Osteoblast (primary cell): Measurements from ENCODE around the gene SLC7A8. TPM values are rescaled to one million over a fixed set of nuclear protein-coding genes. Genes with fewer than 3 reads are reported as not detected.

Source experiments
- DNase-seq: peaks from one replicate; pipeline ENCODE4 v3.0.0; 2011; ENCODE audit warnings: low spot score, mixed read lengths; ENCODE audit not compliant: insufficient read length; ENCODE audit errors: missing footprints
- H2AFZ ChIP-seq: 2 replicates; pipeline ENCODE4 v1.6.0; 2011; ENCODE audit warnings: mild to moderate bottlenecking, low read length
- H3K27ac ChIP-seq: 2 replicates; pipeline ENCODE4 v1.5.1; 2011; ENCODE audit warnings: mild to moderate bottlenecking, low read depth, low read length, moderate library complexity
- H3K27me3 ChIP-seq: 2 replicates; pipeline ENCODE4 v1.6.0; 2012; ENCODE audit warnings: mild to moderate bottlenecking, control low read depth, inconsistent platforms, low read length, moderate library complexity; ENCODE audit not compliant: insufficient read depth
- H3K36me3 ChIP-seq: 2 replicates; pipeline ENCODE4 v1.5.1; 2011; ENCODE audit warnings: mild to moderate bottlenecking, low read length, control low read depth, moderate library complexity; ENCODE audit not compliant: insufficient read depth
- H3K4me1 ChIP-seq: 2 replicates; pipeline ENCODE4 v1.5.1; 2011; ENCODE audit warnings: mild to moderate bottlenecking, low read length, control low read depth, moderate library complexity; ENCODE audit not compliant: insufficient read depth
- H3K4me2 ChIP-seq: 2 replicates; pipeline ENCODE4 v1.6.0; 2011; ENCODE audit warnings: mild to moderate bottlenecking, low read length; ENCODE audit not compliant: insufficient read depth
- H3K4me3 ChIP-seq: fragments of 200-600 bp; sonication (generic); 3 replicates; pipeline ENCODE4 v1.5.1; 2012; ENCODE audit warnings: mild to moderate bottlenecking, low read length, inconsistent platforms; ENCODE audit not compliant: insufficient read depth
- H3K79me2 ChIP-seq: 2 replicates; pipeline ENCODE4 v1.6.0; 2012; ENCODE audit warnings: mild to moderate bottlenecking, low read length, control low read depth, inconsistent platforms; ENCODE audit not compliant: insufficient read depth
- H3K9me3 ChIP-seq: 2 replicates; pipeline ENCODE4 v1.5.1; 2011; ENCODE audit warnings: low read depth, low read length, control low read depth
- H4K20me1 ChIP-seq: 2 replicates; pipeline ENCODE4 v1.6.0; 2012; ENCODE audit warnings: mild to moderate bottlenecking, low read length, control low read depth; ENCODE audit not compliant: insufficient read depth
- total RNA-seq: library from RNA; depleted of rRNA; stranded (reverse); fragments of >200 nt; gene quantifications from 2 replicates; pipeline ENCODE4 v1.2.3, GENCODE V29; 2012
- TF ChIP-seq, protein P1 (sequence below): IDR thresholded peaks from 2 replicates; pipeline ENCODE4 v1.5.1; 2011; ENCODE audit warnings: mild to moderate bottlenecking, low read depth, low read length, moderate library complexity; ENCODE audit errors: extremely low read depth

The SLC7A8 gene
- total RNA-seq, 1 donor: 4.3 TPM

DNA sequence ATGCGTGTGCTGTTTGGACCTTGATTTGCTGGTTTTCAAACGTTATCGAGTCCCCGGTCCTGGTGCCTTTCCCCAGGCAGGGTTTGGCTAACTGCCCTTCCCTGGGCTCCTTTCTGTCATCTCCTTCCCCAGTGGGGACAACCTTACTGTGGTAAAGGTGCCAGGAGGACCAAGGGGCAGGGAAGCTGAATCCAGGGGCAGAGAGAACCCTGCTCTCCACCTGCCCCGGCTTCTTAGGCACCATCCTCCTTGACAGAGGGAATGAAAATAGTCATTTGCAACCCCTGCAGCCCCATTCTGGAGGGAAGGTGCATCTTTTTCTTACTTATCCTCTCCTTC, 69.4 kb downstream of the SLC7A8 start:
- Histone ChIP-seq H3K79me2 (no peaks in the 10 kb centered on the region), H3K4me3 (no peak overlapping the region), H3K4me1 (peaks cover 34% of the 10 kb centered on the region), H3K27me3 (no peaks in the 10 kb centered on the region), H3K36me3 (no peaks in the 10 kb centered on the region), H4K20me1 (no peaks in the 10 kb centered on the region), H3K27ac (peak overlapping the region; percentile 92), H3K4me2 (peak overlapping the region; percentile 66), H2AFZ (peak overlapping the region; percentile 83), H3K9me3 (no peaks in the 10 kb centered on the region)
- TF ChIP-seq, protein P1, sequence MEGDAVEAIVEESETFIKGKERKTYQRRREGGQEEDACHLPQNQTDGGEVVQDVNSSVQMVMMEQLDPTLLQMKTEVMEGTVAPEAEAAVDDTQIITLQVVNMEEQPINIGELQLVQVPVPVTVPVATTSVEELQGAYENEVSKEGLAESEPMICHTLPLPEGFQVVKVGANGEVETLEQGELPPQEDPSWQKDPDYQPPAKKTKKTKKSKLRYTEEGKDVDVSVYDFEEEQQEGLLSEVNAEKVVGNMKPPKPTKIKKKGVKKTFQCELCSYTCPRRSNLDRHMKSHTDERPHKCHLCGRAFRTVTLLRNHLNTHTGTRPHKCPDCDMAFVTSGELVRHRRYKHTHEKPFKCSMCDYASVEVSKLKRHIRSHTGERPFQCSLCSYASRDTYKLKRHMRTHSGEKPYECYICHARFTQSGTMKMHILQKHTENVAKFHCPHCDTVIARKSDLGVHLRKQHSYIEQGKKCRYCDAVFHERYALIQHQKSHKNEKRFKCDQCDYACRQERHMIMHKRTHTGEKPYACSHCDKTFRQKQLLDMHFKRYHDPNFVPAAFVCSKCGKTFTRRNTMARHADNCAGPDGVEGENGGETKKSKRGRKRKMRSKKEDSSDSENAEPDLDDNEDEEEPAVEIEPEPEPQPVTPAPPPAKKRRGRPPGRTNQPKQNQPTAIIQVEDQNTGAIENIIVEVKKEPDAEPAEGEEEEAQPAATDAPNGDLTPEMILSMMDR: no peak
- peak; percentile 65 for DNase-seq

DNA sequence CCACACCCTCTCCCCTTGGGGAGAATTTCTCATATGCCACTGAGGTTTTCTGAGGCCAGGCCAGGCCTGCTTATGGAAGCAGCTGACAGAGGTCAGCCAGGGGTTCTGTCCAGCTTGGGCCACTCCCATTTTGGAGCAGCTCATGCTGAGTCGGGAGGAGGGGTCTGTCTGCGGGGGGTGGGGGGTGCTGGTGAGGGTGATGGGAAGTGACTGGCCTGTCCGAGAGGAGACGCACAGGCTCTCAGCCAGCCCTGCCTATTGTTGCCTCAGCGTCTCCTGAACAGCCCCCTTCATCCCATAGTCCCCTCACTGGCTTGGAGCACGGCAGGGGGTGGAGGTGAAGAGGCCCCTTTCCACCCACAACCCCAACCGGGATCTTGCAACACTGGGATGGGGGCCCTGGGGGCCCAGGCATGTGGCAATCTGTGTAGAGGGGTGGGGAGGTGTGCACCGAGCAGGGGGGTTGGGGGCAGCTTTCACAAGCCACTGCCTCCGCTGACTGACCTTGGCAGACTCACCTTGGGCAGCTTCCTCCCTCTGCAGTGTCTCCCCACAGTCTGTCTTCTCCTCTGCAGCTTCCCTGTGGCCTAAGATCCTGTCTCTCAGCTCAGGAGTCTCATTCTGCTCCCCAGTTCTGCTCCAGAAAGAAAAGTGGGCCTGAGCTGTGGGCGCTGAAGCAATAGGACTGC, 69.9 kb downstream of the SLC7A8 start:
- Histone ChIP-seq H3K79me2 (no peaks in the 10 kb centered on the region), H3K9me3 (no peaks in the 10 kb centered on the region), H3K27me3 (no peaks in the 10 kb centered on the region), H2AFZ (peak overlapping the region; percentile 83), H3K4me2 (peak overlapping the region; percentile 66), H4K20me1 (no peaks in the 10 kb centered on the region), H3K4me3 (no peak overlapping the region), H3K4me1 (peaks cover 34% of the 10 kb centered on the region), H3K27ac (peak overlapping the region; percentile 92), H3K36me3 (no peaks in the 10 kb centered on the region)
- DNase-seq: peak; percentile 88
- TF ChIP-seq, protein P1: no peak

DNA sequence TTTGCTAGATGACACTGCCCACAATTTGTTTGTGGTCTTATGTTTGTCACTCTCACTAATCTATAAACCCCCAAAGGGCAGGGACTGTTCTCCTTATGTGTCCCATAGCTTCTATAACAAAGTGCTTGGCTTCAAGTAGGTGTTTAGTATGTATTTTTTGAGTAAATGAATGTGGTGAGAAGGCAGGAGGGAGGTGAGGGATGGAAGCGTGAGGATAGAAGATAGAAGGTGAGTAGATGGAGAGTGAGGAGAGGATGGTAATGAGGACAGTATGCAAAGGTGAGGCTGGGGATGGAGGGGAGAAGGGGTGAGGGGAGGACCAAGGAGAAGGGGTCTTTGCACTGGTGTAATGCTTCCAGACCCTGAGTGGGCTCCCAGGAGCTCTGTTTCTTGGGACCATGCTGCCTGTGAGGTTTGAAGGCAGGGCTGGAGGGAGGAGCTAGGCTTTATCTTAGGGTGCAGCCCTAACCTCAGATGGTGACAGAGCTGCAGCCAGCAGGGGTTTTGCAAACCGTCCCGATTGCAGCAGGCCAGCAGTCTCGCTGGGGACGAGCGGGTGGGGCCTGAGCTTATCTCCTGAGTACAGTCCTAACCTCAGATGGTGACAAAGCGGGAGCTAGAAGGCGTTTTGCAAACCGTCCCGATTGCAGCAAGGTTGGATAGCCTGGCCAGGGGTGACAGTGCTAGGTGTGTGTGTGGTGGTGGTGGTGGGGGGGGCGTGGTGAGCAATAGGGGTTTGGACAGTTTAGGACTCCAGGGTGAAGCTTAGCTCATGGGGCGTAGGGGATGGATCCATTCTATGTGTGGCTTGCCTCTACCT, 70.9 kb downstream of the SLC7A8 start:
- no peaks in the 10 kb centered on the region for H3K79me2 ChIP-seq
- H3K36me3 ChIP-seq: no peaks in the 10 kb centered on the region
- H3K4me3 ChIP-seq: no peak overlapping the region
- H3K27me3 ChIP-seq: no peaks in the 10 kb centered on the region
- H4K20me1 ChIP-seq: no peaks in the 10 kb centered on the region
- H3K9me3 ChIP-seq: no peaks in the 10 kb centered on the region
- DNase-seq: no peak
- no peak overlapping the region for H3K4me2 ChIP-seq
- TF ChIP-seq, protein P1: no peak
- H2AFZ ChIP-seq: peak overlapping the region; percentile 2
- H3K27ac ChIP-seq: no peak overlapping the region
- H3K4me1 ChIP-seq: peaks cover 34% of the 10 kb centered on the region
